Measurements from ENCODE around the gene ST6GALNAC6.

Gene ST6GALNAC6

GRCh38 chr9:127931092-127931881 lies 31.9 kb upstream of the ST6GALNAC6 start:
- no peak for DNase-seq (ENCODE audit: low read depth)

- DNase-seq (ENCODE audit: low read depth): peak; percentile 51
Observed at GRCh38 chr9:127930231-127931091, 31.1 kb upstream of the ST6GALNAC6 start, which contains the start of gene PIP5KL1. PIP5KL1 (minus strand) TSS chr9:127930777; CDS start chr9:127930752, 25 bp downstream.

- DNase-seq (ENCODE audit: low read depth): no peak
Observed at GRCh38 chr9:127929625-127929979, 30.2 kb upstream of the ST6GALNAC6 start.

- DNase-seq (ENCODE audit: low read depth): no peak
Observed at GRCh38 chr9:127928676-127929624, 29.5 kb upstream of the ST6GALNAC6 start.

GRCh38 chr9:127927988-127928675 lies 28.7 kb upstream of the ST6GALNAC6 start:
- DNase-seq (ENCODE audit: low read depth): no peak

GRCh38 chr9:127927201-127927987 lies 28.0 kb upstream of the ST6GALNAC6 start:
- DNase-seq (ENCODE audit: low read depth): peak; percentile 56

- no peak for DNase-seq (ENCODE audit: low read depth)
Observed at GRCh38 chr9:127926906-127927200, 27.4 kb upstream of the ST6GALNAC6 start.

GRCh38 chr9:127925959-127926905 lies 26.8 kb upstream of the ST6GALNAC6 start:
- no peak for DNase-seq (ENCODE audit: low read depth)

- no peak for DNase-seq (ENCODE audit: low read depth)
Observed at GRCh38 chr9:127924736-127925444, 25.5 kb upstream of the ST6GALNAC6 start.

GRCh38 chr9:127923771-127924170 lies 24.4 kb upstream of the ST6GALNAC6 start:
- DNase-seq (ENCODE audit: low read depth): no peak

- DNase-seq (ENCODE audit: low read depth): no peak
Observed at GRCh38 chr9:127923046-127923445, 23.6 kb upstream of the ST6GALNAC6 start.

- DNase-seq (ENCODE audit: low read depth): peak; percentile 65
Observed at GRCh38 chr9:127921557-127922120, 22.2 kb upstream of the ST6GALNAC6 start.

GRCh38 chr9:127920794-127921193 lies 21.4 kb upstream of the ST6GALNAC6 start:
- no peak for DNase-seq (ENCODE audit: low read depth)

GRCh38 chr9:127919253-127919815 lies 19.9 kb upstream of the ST6GALNAC6 start:
- DNase-seq (ENCODE audit: low read depth): no peak

- DNase-seq (ENCODE audit: low read depth): no peak
Observed at GRCh38 chr9:127918183-127919107, 19.0 kb upstream of the ST6GALNAC6 start.

- DNase-seq (ENCODE audit: low read depth): no peak
Observed at GRCh38 chr9:127917603-127918002, 18.2 kb upstream of the ST6GALNAC6 start.
